GM18505 (cell line): ENCODE data around the gene MCC.

ENCODE experiments used
- ATAC-seq: cut with Tn5 transposase; IDR thresholded peaks from one replicate; pipeline ENCODE4 v1.9.1; 2021; ENCODE audit not compliant: unreplicated experiment
- POLR2A ChIP-seq: IDR thresholded peaks from 4 replicates; pipeline ENCODE4 v1.6.1; 2011; ENCODE audit warnings: borderline replicate concordance; ENCODE audit not compliant: insufficient read depth, insufficient read length; ENCODE audit errors: extremely low read depth

MCC gene

DNA sequence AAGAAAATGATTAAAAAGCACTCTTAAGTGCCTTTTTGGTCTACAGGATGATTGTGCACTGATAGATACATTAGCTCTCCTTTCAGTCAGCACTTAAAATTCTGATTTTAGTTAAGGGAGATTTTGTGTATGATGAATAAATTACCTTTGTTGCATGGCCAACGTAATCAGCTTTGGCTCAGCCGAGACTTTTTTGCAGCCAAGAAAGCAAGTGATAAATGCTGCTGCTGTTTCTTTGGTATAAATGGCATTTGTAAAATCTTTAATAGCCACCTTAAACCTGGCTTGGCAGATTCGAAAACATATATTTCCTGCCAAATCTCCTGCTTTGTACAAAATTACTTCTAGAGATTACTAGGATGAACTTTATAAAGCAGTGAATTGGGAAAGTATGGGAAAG, 364.0 kb downstream of the MCC start:
- TF ChIP-seq POLR2A: no peak
- no peak for ATAC-seq

GRCh38 chr5:113123618-113124017, 364.6 kb downstream of the MCC start:
- TF ChIP-seq POLR2A: no peak
- ATAC-seq: no peak

- ATAC-seq: no peak
- no peak for TF ChIP-seq POLR2A
These were observed 366.2 kb downstream of the MCC start for GRCh38 chr5:113122053-113122452.

DNA sequence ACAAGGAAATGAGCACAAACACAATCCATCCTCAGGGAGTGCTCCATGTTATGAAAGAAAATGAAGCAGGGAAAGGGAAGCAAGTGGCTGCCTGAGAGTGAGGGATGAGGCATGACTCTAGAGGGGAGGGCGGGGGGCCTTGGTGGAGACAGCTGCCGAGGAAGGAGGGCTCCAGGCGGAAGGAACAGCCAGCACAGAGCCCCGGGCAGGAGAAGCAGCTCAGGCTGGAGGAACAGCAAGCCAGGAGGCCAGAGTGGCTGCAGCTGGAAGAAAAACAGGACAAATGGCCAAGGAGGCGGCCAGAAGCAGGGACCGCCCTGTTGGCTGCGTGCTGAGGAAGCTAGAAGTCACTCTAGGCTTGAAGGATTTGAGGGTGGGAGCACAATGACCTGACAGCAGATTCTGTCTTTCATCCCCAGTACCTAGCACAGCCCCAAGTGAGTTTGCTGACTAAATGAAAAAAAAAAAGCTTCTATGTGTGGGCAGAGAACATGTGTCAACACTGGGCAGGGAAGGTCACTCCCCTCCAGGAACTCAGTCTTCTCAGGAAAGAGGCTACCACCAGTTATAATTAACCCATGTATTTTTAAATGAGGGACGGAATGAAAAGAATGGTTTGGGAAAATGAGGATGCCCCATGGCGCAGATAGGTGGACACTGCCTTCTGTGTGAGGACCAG, 368.9 kb downstream of the MCC start:
- ATAC-seq: no peak
- TF ChIP-seq POLR2A: no peak

DNA sequence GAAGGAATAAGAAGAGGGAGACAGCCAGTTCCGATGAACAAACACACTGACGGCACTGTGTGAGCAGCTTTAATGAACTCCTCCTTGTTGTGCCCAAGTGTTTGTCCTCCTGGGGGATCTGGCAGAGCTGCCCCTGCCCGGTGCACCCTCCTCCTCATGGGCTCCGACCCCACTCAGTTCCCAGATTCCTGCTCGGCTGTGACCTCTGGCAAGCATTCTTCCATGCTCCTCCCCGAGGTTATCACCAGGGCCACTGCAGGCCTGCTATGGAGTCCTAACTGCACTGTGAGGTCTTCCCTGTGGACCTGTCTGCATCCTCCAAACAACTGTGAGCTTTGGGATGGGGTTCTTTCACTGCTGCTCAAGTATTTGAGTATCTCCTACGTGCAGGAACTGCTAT, 369.5 kb downstream of the MCC start:
- TF ChIP-seq POLR2A: no peak
- ATAC-seq: no peak

- TF ChIP-seq POLR2A: no peak
- no peak for ATAC-seq
These were observed 370.0 kb downstream of the MCC start for GRCh38 chr5:113118298-113118697.

DNA sequence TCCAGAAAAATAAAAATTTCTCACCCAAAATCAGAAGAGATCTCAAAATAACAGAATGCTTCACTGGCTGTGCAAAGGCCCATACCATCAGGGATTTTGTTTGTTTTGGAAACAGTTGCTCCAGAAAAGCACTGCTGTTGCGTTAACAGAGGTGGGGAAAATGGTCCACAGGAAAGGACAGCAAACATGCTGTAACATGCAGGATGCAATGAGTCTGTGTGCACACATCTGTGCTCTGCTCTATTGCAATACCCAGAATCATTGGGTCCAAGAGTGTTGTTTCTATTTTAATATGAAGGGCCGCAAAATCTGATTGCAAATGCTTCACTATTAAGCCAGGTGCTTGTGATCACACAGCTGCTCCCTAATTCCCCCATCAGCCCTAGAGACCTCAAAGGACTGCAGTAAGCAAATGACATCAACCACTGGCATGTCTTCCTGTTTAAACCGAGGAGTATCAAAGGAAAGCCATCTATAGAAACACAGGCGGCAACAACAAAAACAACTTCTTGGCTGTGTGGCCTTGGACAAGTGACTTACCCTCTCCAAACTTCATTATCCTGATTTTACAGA, 370.6 kb downstream of the MCC start:
- no peak for ATAC-seq
- TF ChIP-seq POLR2A: no peak

DNA sequence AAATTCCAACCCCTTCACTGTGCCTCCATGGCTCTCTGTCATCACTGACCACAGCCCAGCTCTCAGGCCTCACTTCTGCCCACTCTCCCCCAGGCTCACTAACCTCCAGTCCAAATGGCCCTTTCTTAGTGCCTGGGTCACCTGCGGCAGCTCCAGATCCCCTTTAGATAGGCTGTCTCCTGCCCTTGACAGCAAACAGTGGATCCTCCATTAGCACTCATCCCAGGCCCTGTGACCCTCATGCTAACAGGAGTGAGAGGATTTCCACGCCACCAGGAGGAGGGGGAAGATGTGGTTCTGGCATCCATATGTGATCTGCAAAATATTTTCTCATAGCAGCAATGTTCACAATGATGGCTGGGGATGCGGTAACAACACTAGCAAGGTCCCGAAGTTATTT, 372.3 kb downstream of the MCC start:
- ATAC-seq: no peak
- TF ChIP-seq POLR2A: no peak

- TF ChIP-seq POLR2A: no peak
- no peak for ATAC-seq
These were observed 373.2 kb downstream of the MCC start for GRCh38 chr5:113115061-113115460.

DNA sequence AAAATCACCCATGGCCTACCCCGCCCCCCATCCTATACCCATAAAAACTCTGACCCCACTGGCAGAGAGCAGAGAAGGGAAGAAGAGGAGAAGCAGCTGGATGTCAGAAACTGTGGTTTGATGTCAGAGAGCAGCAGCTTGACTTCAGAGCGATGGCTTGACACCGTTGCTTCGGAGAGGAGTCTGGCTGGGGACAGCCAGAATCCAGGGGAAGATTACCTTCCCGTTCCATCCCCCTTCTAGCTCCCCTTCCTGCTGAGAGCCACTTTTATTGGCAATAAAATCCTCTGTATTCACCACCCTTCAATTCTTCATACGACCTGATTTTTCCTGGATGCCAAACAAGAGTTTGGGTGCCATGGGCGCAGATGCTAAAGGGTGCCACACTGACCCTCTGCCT, 373.7 kb downstream of the MCC start:
- ATAC-seq: no peak
- TF ChIP-seq POLR2A: no peak

GRCh38 chr5:113112435-113112834, 375.8 kb downstream of the MCC start:
- ATAC-seq: no peak
- no peak for TF ChIP-seq POLR2A

DNA sequence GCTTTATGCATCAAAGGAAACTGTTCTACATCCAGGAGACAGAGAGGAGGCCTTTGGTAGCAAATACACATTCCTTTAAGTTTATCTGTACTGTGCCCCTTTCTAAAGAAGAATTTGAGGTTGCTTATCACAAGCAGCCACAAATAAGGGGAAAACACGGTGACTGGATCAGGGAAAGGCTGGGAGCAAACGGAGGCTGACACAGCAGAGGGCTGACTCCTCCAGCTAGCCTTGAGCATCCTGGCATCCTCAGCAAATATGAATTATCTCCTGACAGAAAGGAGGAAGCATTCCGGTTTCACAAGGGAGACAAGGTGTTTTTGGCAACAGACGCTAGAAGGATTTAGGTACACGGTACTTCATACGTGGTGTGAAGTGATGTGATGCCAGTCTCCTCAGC, 378.1 kb downstream of the MCC start:
- no peak for ATAC-seq
- no peak for TF ChIP-seq POLR2A

- no peak for ATAC-seq
- TF ChIP-seq POLR2A: no peak
These were observed 378.9 kb downstream of the MCC start for GRCh38 chr5:113109344-113109743.

DNA sequence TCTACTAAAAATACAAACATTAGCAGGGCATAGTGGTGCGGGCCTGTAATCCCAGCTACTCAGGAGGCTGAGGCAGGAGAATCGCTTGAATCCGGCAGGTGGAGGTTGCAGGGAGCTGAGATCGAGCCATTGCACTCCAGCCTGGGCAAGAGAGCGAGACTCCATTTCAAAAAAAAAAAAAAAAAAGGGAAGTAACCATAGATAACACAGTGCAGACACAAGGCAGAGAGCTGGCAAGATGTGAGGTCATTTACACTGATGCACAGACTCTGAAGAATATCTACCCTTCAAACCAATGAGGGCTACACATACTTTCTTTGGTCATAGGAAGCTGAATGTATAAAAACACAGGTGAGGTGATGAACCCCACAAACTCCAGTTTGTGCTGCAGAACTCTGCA, 379.8 kb downstream of the MCC start:
- no peak for ATAC-seq
- no peak for TF ChIP-seq POLR2A

- ATAC-seq: no peak
- no peak for TF ChIP-seq POLR2A
These were observed 381.4 kb downstream of the MCC start for GRCh38 chr5:113106821-113107220.

DNA sequence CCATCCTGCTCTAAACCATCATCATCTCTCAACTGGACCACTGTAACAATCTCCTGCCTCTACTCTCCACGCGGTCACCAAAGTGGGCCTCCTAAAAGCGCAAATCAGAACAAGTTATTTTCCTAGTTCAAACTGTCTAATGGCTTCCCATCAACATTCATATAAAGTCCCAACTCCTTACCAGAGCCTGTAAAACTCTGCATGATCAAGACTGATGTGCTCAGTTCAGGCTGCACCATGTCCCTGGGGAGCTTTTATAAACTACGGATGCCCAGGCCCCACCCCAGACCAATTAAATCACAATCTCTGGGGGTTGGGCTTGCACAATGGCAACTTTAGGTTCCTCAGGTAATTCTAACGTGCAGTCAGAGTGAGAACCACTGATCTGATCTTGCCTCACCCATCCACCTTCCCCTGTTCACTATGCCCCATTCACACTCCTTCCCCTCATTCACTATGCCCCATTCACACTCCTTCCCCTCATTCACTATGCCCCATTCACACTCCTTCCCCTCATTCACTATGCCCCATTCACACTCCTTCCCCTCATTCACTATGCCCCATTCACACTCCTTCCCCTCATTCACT, 382.5 kb downstream of the MCC start:
- no peak for TF ChIP-seq POLR2A
- no peak for ATAC-seq
